ES-I3 (cell line): ENCODE results near the gene MCAM.

ENCODE experiments used
- H3K36me3 ChIP-seq: 2 replicates; pipeline ENCODE4 v1.6.1; 2013; ENCODE audit warnings: mild to moderate bottlenecking, low read length, control low read depth, moderate library complexity; ENCODE audit not compliant: insufficient read depth
- H3K4me1 ChIP-seq: 2 replicates; pipeline ENCODE4 v1.6.1; 2013; ENCODE audit warnings: mild to moderate bottlenecking, control low read depth, low read length; ENCODE audit not compliant: insufficient read depth
- H3K9ac ChIP-seq: 2 replicates; pipeline ENCODE4 v1.6.1; 2013; ENCODE audit warnings: low read depth, mild to moderate bottlenecking, low read length, moderate library complexity
- H3K9me3 ChIP-seq: 2 replicates; pipeline ENCODE4 v1.6.1; 2013; ENCODE audit warnings: mild to moderate bottlenecking, low read length, moderate library complexity; ENCODE audit not compliant: control insufficient read depth, insufficient read depth

Gene MCAM

DNA sequence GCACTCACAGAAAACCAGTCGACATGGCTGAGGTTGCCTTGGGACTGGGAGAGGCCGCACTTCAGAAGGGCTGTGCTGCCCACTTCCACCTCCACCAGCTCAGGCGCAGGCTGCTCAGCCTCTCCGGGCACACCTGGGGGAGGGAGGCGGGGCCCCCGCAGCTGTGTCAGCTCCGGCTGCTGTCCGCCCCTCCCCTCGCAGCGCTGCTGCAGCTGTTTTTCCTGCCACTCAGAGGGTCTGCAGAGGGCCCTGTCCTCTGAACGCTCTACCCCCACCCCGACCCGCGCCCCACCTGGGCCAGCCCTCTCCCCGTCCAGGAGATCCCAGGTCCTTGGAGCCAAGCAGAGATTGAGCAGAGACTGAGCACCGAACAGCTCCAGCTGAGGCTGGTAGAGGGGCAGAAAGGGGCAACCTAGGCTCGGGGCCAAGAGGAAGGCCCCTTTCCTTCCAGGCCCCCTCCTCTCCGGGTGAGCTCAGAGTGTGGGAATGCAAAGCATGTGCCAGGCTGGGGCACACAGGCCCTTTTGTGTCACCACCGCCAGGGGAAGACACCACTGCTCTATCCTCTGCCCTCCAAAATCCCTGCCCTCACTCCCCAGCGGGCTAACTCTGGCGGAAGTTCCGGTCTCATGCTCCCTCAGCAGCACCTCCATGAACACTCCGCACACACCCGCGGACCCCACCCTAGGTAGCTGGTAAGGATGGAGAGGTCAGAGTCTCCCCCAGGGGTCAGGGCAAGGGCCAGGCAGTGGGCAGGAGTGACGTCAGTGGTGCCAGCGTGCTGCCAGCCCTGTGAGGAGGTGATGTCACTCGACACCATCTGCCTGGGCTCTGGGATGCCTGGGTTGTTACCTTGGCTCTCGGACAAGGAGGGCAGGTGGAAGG, 1.6 kb downstream of the MCAM start:
- no peaks in the 10 kb centered on the region for H3K9me3 ChIP-seq
- H3K4me1 ChIP-seq, result peaks cover 20% of the 10 kb centered on the region
- peaks cover 19% of the 10 kb centered on the region for H3K36me3 ChIP-seq
- peak overlapping the region; percentile 77 for H3K9ac ChIP-seq

DNA sequence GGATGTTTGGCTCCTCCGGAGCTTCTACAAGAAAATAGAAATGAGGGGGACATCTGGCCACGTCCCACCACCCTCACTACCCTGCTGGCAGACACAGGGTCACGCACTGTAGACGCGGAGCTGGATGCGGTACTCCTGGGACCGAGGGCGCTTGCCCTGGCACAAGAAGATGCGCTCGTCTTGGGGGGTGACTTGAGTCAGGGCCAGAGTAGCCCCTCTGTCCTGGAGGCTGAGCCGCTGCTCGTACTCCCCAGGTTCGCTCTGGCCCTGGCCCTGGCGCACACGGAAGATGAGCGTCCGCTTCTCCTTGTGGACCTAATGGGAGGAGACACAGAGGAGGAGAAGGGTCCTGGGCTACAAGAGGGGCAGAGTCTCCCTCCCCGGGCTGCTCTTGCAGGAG, 2.2 kb downstream of the MCAM start:
- Histone ChIP-seq H3K4me1 (peaks cover 20% of the 10 kb centered on the region), H3K9ac (0 out of 2 replicates have a peak overlapping the region, but pooled peaks have one; percentile 77), H3K9me3 (no peaks in the 10 kb centered on the region), H3K36me3 (peaks cover 21% of the 10 kb centered on the region)

DNA sequence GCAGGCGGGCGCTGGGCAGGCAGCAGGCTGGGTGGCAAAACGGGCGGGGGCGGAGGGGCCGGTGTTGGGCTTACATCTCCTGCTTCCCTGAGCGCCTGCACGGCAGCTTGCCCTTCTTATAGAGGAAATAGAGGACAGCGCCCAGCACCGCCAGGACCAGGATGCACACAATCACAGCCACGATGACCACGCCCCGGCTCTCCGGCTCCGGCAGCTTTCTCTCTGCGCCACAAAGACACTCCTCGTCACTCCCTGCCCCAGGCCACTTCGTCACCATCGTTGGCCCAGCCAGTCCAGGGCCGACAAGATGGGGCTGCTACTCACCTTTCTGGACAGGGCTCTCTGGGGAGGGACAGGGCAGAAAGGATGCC, 6.3 kb downstream of the MCAM start:
- no peak overlapping the region for H3K9ac ChIP-seq
- peaks cover 23% of the 10 kb centered on the region for H3K36me3 ChIP-seq
- no peaks in the 10 kb centered on the region for H3K9me3 ChIP-seq
- H3K4me1 ChIP-seq, result peaks cover 12% of the 10 kb centered on the region

DNA sequence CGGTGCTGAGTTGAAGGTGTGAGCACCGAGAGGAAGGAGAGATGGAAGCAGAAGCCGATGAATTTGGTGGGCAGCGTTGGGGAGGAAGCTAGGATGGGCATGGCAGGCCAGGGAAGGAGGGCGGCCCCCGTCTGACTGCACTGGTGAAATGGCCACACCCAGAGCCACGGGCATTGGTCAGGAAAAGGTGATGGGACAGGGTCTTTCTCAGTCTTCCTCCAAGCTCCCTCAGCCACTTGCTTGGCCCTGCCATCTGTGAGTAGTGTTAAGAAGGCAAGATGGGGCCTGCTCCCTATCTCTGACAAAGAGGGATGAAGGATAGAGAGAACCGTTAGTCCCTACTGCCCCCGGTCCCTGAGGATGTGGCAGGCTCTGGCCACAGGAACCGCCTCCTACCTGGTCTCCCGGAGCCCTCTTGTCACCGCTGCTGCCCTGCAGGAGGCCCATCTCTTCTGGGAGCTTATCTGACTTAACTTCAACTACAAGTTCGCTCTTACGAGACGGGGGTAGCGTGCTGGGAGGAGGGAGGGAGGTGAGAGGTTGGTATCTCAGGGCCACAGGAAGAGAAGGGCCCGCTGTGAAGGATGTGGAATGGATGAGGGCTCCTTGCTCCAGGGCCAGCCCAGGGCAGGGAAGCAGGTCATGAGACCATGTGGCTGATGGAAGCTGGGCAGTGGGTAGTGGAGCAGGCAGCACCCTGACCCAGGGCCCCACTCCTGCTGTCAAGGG, 6.8 kb downstream of the MCAM start:
- H3K4me1 ChIP-seq, result peaks cover 12% of the 10 kb centered on the region
- H3K9ac ChIP-seq, result no peak overlapping the region
- peaks cover 23% of the 10 kb centered on the region for H3K36me3 ChIP-seq
- H3K9me3 ChIP-seq, result no peaks in the 10 kb centered on the region

DNA sequence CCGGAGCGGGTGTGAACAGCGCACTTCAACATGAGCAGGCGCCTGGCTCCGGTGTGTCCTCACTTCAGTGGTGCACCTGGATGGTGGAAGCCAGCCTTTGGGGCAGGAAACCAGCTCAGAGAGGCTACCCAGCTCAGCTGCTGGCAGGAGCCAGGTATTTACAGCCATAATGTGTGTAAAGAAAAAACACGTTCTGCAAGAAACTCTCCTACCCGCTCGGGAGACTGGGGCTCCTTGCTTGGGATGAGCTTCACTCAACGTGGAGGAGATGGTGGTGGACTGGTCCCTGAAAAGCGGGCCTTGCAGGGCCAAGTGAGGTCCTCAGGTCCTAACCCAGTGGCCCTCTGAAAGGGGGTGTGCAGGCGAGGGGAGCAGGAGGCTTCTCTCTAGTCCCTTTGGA, 7.5 kb downstream of the MCAM start:
- peaks cover 7% of the 10 kb centered on the region for H3K4me1 ChIP-seq
- H3K36me3 ChIP-seq, result peaks cover 23% of the 10 kb centered on the region
- no peak overlapping the region for H3K9ac ChIP-seq
- H3K9me3 ChIP-seq, result no peaks in the 10 kb centered on the region

DNA sequence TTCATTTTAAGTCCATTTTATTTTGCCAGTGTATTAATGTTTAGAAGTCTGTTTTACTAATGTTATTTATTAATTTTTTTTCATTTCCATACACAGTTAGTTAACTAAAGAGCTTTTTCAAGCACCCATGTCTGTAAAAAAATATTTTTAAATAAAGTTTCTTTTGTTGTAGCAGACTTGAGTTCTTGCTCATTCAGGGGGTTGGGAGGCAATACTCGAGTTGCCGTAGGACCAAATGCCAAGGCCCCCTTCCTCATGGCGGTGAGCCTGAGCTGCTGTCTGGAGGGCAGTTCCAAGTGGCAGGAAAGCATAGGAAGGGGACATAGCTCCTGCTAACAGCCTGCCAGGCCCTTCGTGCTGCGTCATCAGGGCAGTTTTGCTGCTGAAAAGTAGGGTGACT, 9.0 kb downstream of the MCAM start:
- Histone ChIP-seq H3K36me3 (peaks cover 24% of the 10 kb centered on the region), H3K4me1 (peaks cover 7% of the 10 kb centered on the region), H3K9me3 (no peaks in the 10 kb centered on the region), H3K9ac (no peak overlapping the region)

DNA sequence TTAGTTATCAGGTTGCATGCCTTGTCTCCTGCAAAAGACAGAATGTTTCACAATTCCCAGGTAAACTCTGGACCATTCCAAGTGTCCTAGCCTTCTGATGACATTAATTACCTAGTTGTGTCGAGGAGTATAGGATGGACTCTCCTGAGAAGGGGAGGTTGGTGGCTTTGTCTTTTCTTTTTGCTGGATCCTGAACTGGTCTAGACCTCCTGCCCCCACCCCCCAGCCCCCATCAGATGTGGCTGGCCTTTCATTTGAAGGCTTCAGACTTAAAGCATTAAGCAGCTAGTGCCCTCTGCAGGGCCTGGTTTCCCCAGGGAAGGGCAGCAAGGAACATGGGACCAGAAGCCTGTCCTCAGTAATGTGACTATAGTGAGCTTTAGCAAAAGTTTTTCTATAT, 9.7 kb downstream of the MCAM start:
- Histone ChIP-seq H3K36me3 (peaks cover 21% of the 10 kb centered on the region), H3K9ac (no peak overlapping the region), H3K4me1 (peaks cover 7% of the 10 kb centered on the region), H3K9me3 (no peaks in the 10 kb centered on the region)

DNA sequence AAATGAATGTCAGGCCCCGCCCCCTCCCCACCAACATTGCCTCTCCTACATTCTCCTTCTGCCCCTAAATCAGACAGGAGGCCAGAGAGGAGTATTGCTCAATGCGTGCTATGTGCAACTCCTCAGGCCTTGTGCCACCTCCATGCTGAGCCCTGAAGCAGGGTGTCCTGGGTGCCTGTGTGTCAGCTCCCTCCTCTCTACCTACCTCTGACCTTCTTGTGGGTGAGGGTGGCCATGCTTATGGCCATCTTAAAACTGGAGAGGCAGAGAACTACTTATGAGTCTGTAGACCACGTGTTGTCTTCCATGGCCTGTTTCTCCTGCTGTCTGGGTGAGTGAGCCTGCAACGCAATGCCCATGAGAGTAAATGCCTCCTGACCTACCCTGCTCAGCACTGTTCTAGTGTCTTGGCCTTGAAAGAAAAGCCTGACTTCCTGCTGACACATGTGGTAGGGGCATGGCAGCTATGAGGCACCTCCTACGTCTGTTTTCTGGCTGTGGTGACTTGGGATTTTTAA, 10.5 kb downstream of the MCAM start:
- Histone ChIP-seq H3K4me1 (peaks cover 7% of the 10 kb centered on the region), H3K9me3 (no peaks in the 10 kb centered on the region), H3K36me3 (peaks cover 20% of the 10 kb centered on the region), H3K9ac (no peak overlapping the region)

DNA sequence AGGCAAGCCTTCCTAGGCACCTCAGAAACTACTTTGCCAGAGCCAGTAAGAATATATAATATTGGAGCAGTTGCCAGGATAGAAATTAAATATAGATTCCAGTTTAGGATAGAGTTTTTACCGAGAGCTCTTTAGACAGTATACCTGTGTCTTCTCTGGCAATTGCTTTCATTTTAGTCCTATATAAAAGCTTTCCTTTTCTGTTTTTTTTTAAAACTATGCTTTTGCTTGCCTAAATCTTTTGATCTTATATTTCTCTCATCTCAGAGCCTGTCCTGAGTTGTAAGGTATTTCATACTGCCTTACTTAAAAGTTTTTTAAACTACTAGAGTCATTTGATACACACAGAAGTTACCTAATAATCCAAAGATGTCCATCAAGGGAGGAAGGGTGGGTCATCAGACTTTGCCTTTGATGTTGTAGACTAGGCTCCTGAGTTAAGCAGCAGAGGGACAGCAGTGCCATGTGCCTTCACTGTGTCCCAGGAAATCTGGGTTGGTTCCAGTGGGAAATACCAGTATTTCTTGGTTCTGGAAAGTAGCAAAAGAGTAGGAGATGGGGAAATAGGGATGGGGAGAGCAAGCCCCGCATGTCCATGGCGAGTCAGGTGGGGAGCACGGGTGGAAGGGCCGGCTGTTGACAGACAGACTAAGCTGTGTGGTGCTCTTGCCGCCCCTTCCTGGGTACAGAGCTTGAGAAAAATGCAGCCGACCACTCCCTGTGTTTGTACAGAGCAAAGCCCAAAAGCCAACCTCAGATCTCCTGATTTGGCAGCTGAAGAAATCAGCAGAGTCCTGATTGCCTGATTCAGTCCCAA, 11.2 kb downstream of the MCAM start:
- H3K4me1 ChIP-seq, result peaks cover 7% of the 10 kb centered on the region
- no peaks in the 10 kb centered on the region for H3K9me3 ChIP-seq
- no peak overlapping the region for H3K9ac ChIP-seq
- peaks cover 27% of the 10 kb centered on the region for H3K36me3 ChIP-seq

DNA sequence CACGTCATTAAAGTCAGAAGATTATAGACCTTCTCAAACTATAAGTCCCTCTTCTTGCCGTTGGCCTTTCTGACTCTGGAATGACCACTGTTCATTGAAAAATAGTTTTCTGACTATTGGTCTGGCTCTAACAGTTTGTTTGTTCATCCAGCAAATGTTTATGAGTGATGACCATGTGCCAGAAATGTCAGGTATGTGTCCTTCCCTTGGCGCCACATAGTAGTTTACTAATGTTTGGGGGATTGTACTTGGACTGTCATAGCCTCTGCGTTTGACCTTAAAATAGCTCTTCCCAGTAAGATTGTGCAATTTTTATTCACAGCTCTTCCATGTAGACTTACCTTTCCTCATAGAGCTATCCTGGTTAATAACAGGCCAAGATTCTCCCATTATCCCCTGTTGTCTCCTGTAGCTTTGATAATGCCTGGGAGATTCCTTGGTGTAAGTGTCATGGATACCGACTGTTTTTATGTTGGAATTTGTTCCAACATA, 13.7 kb downstream of the MCAM start:
- Histone ChIP-seq H3K36me3 (peaks cover 34% of the 10 kb centered on the region), H3K9me3 (no peaks in the 10 kb centered on the region), H3K4me1 (peaks cover 7% of the 10 kb centered on the region), H3K9ac (no peak overlapping the region)

DNA sequence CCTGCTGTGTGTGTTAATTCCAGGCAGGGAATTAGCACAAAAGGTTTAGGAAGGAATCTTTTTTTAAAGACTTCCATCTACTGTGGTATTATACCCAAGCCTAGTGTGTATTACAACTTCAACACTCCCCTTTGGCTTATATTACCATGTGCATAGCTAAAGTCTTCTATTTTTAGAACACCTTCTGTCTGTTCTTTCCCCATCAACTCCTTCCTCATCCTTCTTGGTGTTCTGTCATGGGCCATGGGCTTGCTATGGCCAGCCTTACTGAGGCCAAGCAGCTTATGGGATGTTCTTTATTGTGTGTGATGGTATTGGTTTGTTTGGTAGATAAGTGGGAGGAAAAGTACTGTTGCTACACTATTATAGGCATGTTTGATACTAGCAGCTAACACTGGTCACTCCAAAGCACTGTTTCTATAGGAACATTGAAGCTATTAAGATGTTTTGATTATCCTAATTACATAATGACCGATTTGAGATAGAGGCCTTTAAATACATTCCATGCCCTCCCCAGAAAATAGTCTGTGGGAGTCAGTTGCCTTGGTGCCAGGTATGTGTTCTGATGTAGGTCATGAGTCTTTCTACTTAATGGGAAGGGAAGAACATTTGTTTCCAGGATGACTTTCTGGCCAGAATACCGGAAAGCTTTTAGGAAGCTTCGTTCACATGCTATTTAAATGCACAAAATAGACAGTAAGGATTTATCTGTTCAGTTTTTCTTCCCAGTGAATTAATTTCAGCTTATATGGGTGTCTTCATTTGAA, 16.5 kb downstream of the MCAM start:
- no peaks in the 10 kb centered on the region for H3K9me3 ChIP-seq
- H3K9ac ChIP-seq, result no peak overlapping the region
- peaks cover 44% of the 10 kb centered on the region for H3K36me3 ChIP-seq
- no peaks in the 10 kb centered on the region for H3K4me1 ChIP-seq

DNA sequence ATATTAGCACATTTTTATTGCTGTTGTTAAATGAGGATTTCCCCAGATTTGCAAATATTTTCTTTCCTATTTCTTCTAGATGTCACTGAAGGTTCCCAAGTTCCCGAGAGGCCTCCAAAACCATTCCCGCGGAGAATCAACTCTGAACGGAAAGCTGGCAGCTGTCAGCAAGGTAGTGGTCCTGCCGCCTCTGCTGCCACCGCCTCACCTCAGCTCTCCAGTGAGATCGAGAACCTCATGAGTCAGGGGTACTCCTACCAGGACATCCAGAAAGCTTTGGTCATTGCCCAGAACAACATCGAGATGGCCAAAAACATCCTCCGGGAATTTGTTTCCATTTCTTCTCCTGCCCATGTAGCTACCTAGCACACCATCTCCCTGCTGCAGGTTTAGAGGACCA, 17.5 kb downstream of the MCAM start:
- Histone ChIP-seq H3K36me3 (peaks cover 44% of the 10 kb centered on the region), H3K4me1 (no peaks in the 10 kb centered on the region), H3K9me3 (no peaks in the 10 kb centered on the region), H3K9ac (no peak overlapping the region)

DNA sequence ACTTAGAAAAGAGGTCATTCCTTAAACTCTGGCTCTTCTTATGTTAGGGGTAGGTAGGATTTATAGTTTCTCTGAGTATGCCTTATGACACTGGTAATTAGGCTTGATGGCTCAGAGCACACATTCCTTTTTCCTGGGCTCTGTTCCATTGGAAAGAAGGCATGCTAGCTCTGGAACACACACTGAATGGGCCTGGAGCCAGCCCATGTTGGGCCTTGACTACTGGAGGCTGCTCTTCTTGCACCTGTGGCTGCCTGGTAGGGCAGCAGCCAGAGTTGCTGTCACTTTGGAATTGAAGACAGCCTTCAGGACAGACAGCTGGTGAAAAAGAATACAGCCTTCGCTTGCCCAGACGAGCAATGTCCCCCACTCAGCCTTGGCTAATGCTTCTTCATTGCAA, 18.2 kb downstream of the MCAM start:
- H3K9me3 ChIP-seq, result no peaks in the 10 kb centered on the region
- no peaks in the 10 kb centered on the region for H3K4me1 ChIP-seq
- no peak overlapping the region for H3K9ac ChIP-seq
- H3K36me3 ChIP-seq, result peaks cover 39% of the 10 kb centered on the region
